Progenitor cell of endocrine pancreas (in vitro differentiated cells): ENCODE results near the gene LIPE. TPM values are rescaled to one million over a fixed set of nuclear protein-coding genes. Genes with fewer than 3 reads are reported as not detected.

Experiments
- DNase-seq: peaks from one replicate; pipeline ENCODE4 v3.0.0; 2021; ENCODE audit warnings: low spot score; ENCODE audit not compliant: unreplicated experiment
- H3K27ac Mint-ChIP-seq: 2 replicates; pipeline ENCODE4 v1.8.0; 2021; ENCODE audit warnings: mild to moderate bottlenecking, moderate library complexity, mixed read lengths
- H3K27me3 Mint-ChIP-seq: 2 replicates; pipeline ENCODE4 v1.8.0; 2021; ENCODE audit warnings: mixed read lengths
- H3K36me3 Mint-ChIP-seq: 2 replicates; pipeline ENCODE4 v1.8.0; 2022; ENCODE audit warnings: mixed read lengths; ENCODE audit not compliant: insufficient read depth
- H3K4me1 Mint-ChIP-seq: 2 replicates; pipeline ENCODE4 v1.8.0; 2021; ENCODE audit warnings: low read depth, mixed read lengths
- H3K4me3 Mint-ChIP-seq: 2 replicates; pipeline ENCODE4 v1.8.0; 2021; ENCODE audit warnings: low read depth, mild to moderate bottlenecking, moderate library complexity, mixed read lengths
- H3K9me3 Mint-ChIP-seq: 2 replicates; pipeline ENCODE4 v1.8.0; 2021; ENCODE audit warnings: low read depth, mixed read lengths
- total RNA-seq: library from RNA; stranded (reverse); gene quantifications from 2 replicates; pipeline ENCODE4 v1.2.1, GENCODE V29; 2021
- TF ChIP-seq, protein P1 (sequence below): fragments of 200-600 bp; sonication (generic); IDR thresholded peaks from one replicate; pipeline ENCODE4 v1.5.0; 2021; ENCODE audit warnings: antibody characterized with exemption, mild to moderate bottlenecking; ENCODE audit not compliant: unreplicated experiment

Gene LIPE
- total RNA-seq, 1 donor from 2014 or later: 13.4 TPM

GRCh38 chr19:42389899-42390298 lies 37.3 kb downstream of the LIPE start, which contains the start of gene CNFN:
CNFN (minus strand) TSS chr19:42390297; CDS start chr19:42389037, 1,260 bp downstream.
- H3K27me3 Mint-ChIP-seq: peaks cover 45% of the 10 kb centered on the region

GRCh38 chr19:42388851-42389489 lies 38.2 kb downstream of the LIPE start:
- H3K9me3 Mint-ChIP-seq: no peaks in the 10 kb centered on the region
- H3K36me3 Mint-ChIP-seq: no peaks in the 10 kb centered on the region
- DNase-seq: no peak
- H3K4me3 Mint-ChIP-seq: no peak overlapping the region
- H3K4me1 Mint-ChIP-seq: peaks cover 5% of the 10 kb centered on the region
- H3K27ac Mint-ChIP-seq: no peak overlapping the region
- peaks cover 43% of the 10 kb centered on the region for H3K27me3 Mint-ChIP-seq
- TF ChIP-seq, protein P1, sequence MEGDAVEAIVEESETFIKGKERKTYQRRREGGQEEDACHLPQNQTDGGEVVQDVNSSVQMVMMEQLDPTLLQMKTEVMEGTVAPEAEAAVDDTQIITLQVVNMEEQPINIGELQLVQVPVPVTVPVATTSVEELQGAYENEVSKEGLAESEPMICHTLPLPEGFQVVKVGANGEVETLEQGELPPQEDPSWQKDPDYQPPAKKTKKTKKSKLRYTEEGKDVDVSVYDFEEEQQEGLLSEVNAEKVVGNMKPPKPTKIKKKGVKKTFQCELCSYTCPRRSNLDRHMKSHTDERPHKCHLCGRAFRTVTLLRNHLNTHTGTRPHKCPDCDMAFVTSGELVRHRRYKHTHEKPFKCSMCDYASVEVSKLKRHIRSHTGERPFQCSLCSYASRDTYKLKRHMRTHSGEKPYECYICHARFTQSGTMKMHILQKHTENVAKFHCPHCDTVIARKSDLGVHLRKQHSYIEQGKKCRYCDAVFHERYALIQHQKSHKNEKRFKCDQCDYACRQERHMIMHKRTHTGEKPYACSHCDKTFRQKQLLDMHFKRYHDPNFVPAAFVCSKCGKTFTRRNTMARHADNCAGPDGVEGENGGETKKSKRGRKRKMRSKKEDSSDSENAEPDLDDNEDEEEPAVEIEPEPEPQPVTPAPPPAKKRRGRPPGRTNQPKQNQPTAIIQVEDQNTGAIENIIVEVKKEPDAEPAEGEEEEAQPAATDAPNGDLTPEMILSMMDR: no peak

More at GRCh38 chr19:42389899-42390298, 37.3 kb downstream of the LIPE start, which contains the start of gene CNFN:
- H3K4me3 Mint-ChIP-seq: no peak within 1 kb of the TSS
- H3K9me3 Mint-ChIP-seq: no peaks in the 10 kb centered on the region
- no peaks in the 10 kb centered on the region for H3K36me3 Mint-ChIP-seq
- no peak within 1 kb of the TSS for H3K27ac Mint-ChIP-seq
- TF ChIP-seq, protein P1: no peak
- no peak for DNase-seq
- H3K4me1 Mint-ChIP-seq: peaks cover 5% of the 10 kb centered on the region

GRCh38 chr19:42386974-42387707 lies 40.0 kb downstream of the LIPE start:
- H3K9me3 Mint-ChIP-seq: no peaks in the 10 kb centered on the region
- TF ChIP-seq, protein P1: peak; percentile 55
- peak overlapping the region; percentile 62 for H3K27ac Mint-ChIP-seq
- peaks cover 46% of the 10 kb centered on the region for H3K27me3 Mint-ChIP-seq
- no peaks in the 10 kb centered on the region for H3K36me3 Mint-ChIP-seq
- peak overlapping the region; percentile 64 for H3K4me3 Mint-ChIP-seq
- H3K4me1 Mint-ChIP-seq: peaks cover 5% of the 10 kb centered on the region
- peak; percentile 53 for DNase-seq

GRCh38 chr19:42380155-42380554 lies 47.0 kb downstream of the LIPE start:
- peaks cover 29% of the 10 kb centered on the region for H3K27me3 Mint-ChIP-seq
- DNase-seq: no peak
- TF ChIP-seq, protein P1: no peak
- H3K27ac Mint-ChIP-seq: no peak overlapping the region
- H3K9me3 Mint-ChIP-seq: no peaks in the 10 kb centered on the region
- H3K36me3 Mint-ChIP-seq: peaks cover 3% of the 10 kb centered on the region
- no peak overlapping the region for H3K4me3 Mint-ChIP-seq
- no peaks in the 10 kb centered on the region for H3K4me1 Mint-ChIP-seq
